ENCODE measurements around the gene USB1.

DNA sequence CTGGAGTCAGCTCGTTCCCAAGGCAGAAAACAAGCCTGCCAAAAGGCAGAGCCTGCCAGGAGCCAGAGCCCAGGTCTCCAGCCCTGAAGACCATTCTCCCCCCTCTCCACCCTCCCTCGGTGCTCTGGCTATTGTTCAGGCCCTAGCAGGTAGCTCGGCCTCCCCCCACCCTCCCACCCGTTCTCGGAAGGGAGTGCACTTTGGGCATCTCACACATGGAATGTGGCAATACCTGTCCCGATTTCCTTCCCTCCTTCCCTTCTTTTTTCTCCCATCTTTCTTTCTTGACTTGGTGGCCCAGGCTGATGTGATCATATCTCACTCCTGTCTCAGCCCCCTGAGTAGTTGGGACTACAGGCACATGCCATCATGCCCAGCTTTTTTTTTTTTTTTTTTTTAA, 42.7 kb upstream of the USB1 start:
- TF ChIP-seq, protein P1, sequence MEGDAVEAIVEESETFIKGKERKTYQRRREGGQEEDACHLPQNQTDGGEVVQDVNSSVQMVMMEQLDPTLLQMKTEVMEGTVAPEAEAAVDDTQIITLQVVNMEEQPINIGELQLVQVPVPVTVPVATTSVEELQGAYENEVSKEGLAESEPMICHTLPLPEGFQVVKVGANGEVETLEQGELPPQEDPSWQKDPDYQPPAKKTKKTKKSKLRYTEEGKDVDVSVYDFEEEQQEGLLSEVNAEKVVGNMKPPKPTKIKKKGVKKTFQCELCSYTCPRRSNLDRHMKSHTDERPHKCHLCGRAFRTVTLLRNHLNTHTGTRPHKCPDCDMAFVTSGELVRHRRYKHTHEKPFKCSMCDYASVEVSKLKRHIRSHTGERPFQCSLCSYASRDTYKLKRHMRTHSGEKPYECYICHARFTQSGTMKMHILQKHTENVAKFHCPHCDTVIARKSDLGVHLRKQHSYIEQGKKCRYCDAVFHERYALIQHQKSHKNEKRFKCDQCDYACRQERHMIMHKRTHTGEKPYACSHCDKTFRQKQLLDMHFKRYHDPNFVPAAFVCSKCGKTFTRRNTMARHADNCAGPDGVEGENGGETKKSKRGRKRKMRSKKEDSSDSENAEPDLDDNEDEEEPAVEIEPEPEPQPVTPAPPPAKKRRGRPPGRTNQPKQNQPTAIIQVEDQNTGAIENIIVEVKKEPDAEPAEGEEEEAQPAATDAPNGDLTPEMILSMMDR (IDR thresholded peaks at IDR 0.05; ENCODE audit: low read depth, low read length, missing input control) = no peak
- TF ChIP-seq YY1 (IDR thresholded peaks at IDR 0.05) (no peak), JUND (IDR thresholded peaks at IDR 0.05) (no peak), RAD21 (IDR thresholded peaks at IDR 0.05) (no peak), EGR1 (IDR thresholded peaks at IDR 0.05; ENCODE audit: low read depth in 2 of 2) (no peak)
- TF ChIP-seq, protein P2, sequence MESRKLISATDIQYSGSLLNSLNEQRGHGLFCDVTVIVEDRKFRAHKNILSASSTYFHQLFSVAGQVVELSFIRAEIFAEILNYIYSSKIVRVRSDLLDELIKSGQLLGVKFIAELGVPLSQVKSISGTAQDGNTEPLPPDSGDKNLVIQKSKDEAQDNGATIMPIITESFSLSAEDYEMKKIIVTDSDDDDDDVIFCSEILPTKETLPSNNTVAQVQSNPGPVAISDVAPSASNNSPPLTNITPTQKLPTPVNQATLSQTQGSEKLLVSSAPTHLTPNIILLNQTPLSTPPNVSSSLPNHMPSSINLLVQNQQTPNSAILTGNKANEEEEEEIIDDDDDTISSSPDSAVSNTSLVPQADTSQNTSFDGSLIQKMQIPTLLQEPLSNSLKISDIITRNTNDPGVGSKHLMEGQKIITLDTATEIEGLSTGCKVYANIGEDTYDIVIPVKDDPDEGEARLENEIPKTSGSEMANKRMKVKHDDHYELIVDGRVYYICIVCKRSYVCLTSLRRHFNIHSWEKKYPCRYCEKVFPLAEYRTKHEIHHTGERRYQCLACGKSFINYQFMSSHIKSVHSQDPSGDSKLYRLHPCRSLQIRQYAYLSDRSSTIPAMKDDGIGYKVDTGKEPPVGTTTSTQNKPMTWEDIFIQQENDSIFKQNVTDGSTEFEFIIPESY (IDR thresholded peaks at IDR 0.05) = no peak

Data from liver (tissue), 3 donors.